HG03460 (cell line): ENCODE results near the gene CCL16.
A peak's percentile ranks its signal among the peaks of the same experiment; 100 is the strongest.
"Not testable (repeated sequence)": the region's sequence is repeated elsewhere in the genome, so short reads cannot be mapped to it uniquely, and the experiment has no call there.

ENCODE experiments used
- ATAC-seq: cut with Tn5 transposase; IDR thresholded peaks from one replicate; pipeline ENCODE4 v1.9.1; 2021; ENCODE audit not compliant: unreplicated experiment

The CCL16 gene

GRCh38 chr17:35942588-35943186 is 38.6 kb downstream of the CCL16 start:
- no peak for ATAC-seq

DNA sequence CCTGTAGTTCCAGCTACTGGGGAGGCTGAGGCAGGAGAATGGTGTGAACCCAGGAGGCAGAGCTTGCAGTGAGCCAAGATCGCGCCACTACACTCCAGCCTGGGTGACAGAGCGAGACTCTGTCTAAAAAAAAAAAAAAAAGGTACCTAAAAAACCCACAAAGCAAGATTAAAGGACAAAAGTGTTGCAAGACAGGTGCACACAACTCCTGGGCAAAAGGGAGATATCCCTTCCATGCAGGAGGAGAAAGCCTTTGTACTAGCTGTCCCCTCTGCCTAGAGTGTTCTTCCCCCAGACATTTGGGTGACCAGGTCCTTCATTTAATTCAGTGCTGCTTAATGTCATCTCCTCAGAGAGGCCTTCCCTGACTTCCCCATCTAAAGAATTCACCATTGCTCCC is 42.8 kb downstream of the CCL16 start:
- ATAC-seq = not testable (repeated sequence)

GRCh38 chr17:35936063-35936462 is 45.2 kb downstream of the CCL16 start:
- no peak for ATAC-seq

DNA sequence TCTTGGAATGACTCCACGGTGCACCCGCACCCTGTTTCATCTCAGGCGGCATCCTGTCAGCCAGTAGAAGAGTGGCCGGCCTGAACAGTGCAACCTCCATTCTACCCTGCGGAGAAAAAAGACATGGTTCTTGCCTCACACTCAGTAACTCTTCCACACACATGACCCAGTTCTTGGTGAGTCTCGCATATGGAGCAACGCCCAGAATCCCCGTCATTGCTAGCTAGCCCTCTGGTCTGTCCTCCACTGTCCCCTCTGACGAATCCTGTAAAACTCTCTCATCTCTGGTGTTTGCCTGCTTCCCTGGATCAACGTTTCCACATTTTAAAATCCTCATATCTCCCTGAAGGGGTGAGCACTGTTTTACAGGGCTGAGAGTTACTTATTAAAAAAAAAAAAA is 46.5 kb downstream of the CCL16 start:
- no peak for ATAC-seq

DNA sequence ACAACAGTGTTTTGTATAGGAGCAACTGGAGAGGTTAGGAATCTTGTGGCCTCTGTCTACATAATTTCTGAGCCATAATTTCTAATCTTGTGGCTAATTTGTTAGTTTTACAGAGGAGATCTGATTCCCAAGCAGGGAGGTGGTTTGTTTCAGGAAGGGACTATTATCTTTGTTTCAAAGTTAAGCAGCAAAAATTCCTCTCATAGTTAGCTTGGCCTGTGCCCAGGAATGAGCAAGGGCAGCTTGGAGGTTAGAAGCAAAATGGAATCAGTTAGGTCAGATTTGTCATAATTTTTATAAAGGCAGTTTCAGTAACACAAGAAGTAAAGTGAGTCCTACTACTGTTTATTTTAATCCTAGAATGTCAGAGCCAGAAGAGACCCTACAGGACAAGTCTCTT is 48.7 kb downstream of the CCL16 start:
- no peak for ATAC-seq

GRCh38 chr17:35931794-35932425 is 49.4 kb downstream of the CCL16 start:
- ATAC-seq = no peak

- ATAC-seq = peak; percentile 80
These were observed 50.9 kb downstream of the CCL16 start, which contains the start of gene RDM1 for GRCh38 chr17:35930211-35931065. Gene RDM1, minus strand, starts transcription at chr17:35930773. Its CDS starts 46 bp downstream, at chr17:35930727.

GRCh38 chr17:35927714-35928113 is 53.6 kb downstream of the CCL16 start:
- ATAC-seq = no peak
